GM12874 (cell line): ENCODE results near the gene ARHGEF7.

Experiments
- TF ChIP-seq, protein P1 (sequence below): IDR thresholded peaks from 2 replicates; pipeline ENCODE4 v1.5.1; 2011; ENCODE audit warnings: low read depth, mild to moderate bottlenecking, control low read depth, low read length, moderate library complexity; ENCODE audit not compliant: insufficient read depth

The ARHGEF7 gene

GRCh38 chr13:111116856-111117255 lies 1.7 kb downstream of the ARHGEF7 start:
- TF ChIP-seq, protein P1, sequence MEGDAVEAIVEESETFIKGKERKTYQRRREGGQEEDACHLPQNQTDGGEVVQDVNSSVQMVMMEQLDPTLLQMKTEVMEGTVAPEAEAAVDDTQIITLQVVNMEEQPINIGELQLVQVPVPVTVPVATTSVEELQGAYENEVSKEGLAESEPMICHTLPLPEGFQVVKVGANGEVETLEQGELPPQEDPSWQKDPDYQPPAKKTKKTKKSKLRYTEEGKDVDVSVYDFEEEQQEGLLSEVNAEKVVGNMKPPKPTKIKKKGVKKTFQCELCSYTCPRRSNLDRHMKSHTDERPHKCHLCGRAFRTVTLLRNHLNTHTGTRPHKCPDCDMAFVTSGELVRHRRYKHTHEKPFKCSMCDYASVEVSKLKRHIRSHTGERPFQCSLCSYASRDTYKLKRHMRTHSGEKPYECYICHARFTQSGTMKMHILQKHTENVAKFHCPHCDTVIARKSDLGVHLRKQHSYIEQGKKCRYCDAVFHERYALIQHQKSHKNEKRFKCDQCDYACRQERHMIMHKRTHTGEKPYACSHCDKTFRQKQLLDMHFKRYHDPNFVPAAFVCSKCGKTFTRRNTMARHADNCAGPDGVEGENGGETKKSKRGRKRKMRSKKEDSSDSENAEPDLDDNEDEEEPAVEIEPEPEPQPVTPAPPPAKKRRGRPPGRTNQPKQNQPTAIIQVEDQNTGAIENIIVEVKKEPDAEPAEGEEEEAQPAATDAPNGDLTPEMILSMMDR, result no peak

DNA sequence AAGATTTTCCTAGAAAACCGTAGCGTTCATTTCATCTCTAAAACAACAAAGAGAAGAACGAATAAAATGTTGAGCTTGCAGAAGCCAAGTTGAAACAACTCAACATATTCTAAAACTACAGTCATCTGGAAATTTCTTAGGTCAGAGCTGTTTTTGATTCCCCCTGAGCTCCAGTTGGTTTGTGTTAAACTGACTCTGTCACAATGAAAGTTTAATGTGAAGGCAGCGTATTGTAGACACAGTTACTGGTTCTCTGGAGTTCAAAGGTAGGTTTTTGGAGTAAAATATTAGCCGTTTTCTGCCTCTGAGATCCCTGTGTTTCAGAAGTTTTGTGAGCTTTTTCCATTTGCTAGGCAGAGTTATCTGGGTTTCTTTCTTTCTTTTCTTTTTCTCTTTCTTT lies 2.2 kb downstream of the ARHGEF7 start:
- TF ChIP-seq, protein P1, result no peak

DNA sequence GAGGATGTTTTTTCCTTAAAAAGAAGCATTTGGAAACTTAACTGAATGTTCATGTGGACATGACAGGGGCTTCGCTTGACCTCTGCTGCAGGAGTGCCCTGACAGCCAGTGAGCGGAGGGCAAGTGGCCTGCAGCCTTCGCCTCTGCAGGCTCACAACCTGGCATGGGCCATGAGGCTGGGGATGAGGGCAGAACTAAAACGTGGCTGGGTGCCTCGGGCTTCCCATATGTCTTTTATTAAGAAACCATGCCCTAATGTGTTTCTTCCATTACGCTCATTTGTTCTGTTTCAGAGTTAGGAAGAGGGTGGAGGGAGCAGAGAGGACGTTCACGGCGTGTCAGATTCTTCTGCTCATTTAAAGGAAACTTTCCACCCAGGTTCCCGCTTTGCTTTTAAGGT lies 2.9 kb downstream of the ARHGEF7 start:
- TF ChIP-seq, protein P1, result no peak

GRCh38 chr13:111118898-111119607 lies 3.9 kb downstream of the ARHGEF7 start:
- TF ChIP-seq, protein P1, result no peak

- TF ChIP-seq, protein P1, result no peak
These were observed 4.9 kb downstream of the ARHGEF7 start for GRCh38 chr13:111119966-111120365.

GRCh38 chr13:111120422-111120821 lies 5.3 kb downstream of the ARHGEF7 start:
- TF ChIP-seq, protein P1, result no peak

- TF ChIP-seq, protein P1, result no peak
These were observed 5.8 kb downstream of the ARHGEF7 start for GRCh38 chr13:111120913-111121312.
